GM19035 (cell line): ENCODE results near the gene GNG12.
A peak's percentile ranks its signal among the peaks of the same experiment; 100 is the strongest.

ENCODE experiments used
- ATAC-seq: cut with Tn5 transposase; IDR thresholded peaks from one replicate; pipeline ENCODE4 v1.9.1; 2021; ENCODE audit not compliant: unreplicated experiment

Gene GNG12

DNA sequence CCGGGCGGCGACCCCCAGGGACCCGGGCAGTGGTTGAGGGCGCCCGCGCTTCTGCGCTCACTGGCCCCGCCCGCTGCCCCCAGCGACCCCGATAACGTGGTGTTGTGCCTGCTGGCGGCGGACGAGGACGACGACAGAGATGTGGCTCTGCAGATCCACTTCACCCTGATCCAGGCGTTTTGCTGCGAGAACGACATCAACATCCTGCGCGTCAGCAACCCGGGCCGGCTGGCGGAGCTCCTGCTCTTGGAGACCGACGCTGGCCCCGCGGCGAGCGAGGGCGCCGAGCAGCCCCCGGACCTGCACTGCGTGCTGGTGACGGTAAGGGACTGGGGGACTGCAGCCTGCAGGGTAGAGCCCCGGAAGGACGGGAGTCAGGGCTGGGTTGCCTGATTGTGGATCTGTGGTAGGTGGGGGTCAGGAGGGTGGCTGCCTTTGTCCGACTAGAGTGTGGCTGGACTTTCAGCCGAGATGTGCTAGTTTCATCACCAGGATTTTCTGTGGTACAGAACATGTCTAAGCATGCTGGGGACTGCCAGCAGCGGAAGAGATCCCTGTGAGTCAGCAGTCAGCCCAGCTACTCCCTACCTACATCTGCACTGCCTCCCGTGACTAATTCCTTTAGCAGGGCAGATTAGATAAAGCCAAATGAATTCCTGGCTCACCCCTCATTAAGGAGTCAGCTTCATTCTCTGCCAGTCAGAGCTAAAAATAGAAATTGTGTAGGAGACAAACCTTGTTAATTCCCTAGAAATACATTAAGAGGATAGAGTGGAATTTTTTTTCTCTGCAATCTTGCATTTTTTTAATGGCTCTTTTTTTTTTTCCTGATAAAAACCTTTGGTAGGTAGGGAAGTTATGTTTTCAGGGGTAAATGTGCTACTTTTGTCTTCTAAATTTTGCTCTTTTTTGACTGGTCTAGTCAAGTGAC is 146.7 kb downstream of the GNG12 start:
- peak; percentile 19 for ATAC-seq

DNA sequence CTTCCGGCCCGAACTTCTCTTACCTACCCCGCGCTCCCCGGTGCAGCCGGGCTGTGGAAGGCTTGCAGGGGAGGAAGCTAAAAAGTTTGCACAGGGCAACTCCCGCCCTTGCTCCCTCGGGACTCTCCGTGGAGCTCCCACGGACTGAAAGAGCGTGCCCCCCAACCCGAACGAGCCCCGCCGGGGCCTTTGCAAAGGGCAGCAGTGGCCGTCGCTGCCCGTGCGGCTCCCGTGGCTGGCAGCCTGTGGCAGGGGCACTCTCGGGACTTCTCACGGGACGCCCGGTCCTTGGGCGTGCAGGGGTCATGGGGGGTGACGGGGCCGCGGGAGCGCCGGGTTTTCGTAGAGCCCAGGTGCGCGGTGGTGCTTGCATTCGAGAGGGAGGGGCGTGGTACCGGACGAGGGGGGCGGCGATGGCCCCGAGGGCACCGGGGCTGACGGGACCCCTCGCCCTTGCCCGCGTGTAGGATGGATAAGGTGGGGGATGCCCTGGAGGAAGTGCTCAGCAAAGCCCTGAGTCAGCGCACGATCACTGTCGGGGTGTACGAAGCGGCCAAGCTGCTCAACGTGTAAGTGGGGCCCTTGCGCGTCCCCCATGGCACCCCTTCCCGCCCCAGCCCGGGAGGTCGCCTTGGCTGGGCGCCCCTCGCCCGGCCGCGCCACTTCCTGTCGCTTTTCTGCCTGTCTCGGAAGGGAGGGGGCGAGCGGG is 147.6 kb downstream of the GNG12 start:
- ATAC-seq: peak; percentile 16

DNA sequence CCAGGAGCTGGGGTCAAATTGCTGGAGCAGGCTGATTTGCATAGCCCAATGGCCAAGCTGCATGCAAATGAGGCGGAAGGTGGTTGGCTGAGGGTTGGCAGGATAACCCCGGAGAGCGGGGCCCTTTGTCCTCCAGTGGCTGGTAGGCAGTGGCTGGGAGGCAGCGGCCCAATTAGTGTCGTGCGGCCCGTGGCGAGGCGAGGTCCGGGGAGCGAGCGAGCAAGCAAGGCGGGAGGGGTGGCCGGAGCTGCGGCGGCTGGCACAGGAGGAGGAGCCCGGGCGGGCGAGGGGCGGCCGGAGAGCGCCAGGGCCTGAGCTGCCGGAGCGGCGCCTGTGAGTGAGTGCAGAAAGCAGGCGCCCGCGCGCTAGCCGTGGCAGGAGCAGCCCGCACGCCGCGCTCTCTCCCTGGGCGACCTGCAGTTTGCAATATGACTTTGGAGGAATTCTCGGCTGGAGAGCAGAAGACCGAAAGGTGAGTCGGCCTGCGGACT is 148.2 kb downstream of the GNG12 start, which contains the start of gene GADD45A:
Gene GADD45A (plus strand): TSS at position 135 of the 491 bp plus-strand sequence. CDS start 294 bp downstream, at position 429.
- peak; percentile 88 for ATAC-seq

DNA sequence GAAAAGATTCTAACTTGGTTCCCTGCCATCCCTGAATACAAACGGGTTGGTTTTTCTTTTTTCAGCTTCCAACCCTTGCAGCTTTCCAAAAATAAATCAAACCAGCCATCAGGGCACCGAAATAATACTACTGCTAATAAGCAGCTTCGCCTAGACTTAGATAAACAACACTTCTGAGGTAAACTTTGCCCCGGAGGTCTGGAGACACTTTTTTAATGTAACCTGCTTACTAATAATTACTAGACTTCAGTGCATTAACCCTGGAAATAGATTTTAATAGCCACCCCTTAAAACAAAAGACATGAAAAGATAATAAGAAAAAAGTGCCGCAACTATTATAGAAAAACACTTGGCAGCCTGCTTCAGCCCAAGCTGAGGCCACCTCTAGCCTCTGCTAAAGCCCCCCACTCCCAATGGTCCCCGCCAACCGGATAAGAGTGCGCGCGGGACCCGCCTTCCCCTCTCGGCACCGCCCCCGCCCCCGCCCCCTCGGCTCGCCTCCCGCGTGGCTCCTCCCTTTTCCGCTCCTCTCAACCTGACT is 148.7 kb downstream of the GNG12 start:
- no peak for ATAC-seq

DNA sequence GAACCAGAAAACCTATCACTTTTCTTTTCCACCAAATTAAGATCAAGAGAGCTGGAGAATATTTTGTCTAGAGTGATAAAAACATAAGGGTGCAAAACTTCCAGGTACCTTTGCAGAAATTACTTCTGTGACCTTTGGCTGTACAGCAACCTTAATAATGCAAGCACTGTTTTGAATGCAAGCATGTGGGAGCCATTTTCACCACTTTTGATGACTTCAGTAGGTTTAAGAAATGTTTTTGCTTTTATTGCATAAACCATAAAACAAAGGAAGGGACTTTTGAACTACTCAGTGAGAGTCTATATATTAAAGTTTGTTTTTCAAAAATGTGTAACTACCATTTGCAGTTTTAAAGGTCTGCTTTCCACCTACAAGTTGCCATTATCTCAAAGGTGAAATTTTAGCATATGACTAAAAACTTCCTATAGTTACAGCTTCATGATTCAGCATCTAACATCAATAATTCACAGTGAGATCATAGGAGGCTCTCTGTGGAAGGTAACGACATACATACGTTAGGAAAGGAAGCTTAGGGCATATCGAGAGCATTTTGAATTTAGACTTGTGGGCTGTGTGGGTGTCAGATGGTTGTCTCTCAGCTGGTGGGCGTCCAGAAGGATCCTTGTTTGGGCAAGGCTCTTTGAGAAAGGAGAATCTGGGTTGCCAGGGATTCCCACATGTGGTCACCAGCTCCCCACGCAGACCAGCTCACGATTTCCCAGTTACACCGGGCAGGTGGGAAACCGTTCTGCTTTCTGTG is 149.3 kb downstream of the GNG12 start:
- no peak for ATAC-seq

DNA sequence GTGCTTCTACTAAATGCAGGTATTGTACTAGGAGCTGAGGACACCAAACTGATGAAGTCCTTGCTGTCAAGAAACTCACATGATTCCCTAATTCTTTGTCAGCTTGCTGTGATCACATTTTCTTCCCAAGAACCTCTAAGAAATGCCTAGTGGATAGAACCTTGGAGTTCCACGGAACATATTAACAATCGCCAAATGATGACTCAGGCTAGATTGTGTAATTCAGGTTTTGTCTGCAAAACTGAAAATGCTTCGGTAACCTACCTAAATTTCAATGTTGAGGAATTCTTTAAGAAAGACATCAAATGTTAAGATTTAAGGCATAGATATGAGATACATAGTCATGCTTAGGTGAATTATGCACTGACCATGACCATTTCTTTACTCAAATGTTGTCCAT is 150.0 kb downstream of the GNG12 start:
- ATAC-seq: no peak

DNA sequence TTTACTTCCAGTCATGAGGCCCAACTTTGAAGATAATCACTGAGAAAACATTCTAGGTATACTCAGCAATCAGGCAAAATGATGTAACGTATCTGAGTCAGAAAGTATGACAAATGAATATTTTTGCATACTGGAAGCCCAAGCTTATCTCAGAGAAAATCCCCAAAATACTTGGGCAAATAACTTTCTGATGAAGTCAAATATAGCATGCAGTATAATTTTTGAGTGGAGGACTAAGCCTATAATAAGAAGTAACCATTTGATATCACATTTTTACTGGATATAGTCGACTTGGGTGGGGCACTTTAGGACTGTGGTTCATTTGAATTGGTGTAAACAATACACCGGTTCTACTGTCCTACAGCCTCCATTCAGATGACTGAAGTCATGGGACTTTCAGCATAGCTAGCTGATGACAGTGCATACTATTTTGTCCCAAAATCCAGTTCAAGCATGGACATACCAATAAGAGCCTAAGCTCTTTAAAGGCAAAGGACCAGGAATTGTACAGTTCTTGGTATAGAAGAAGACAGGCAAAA is 150.5 kb downstream of the GNG12 start:
- ATAC-seq: no peak

DNA sequence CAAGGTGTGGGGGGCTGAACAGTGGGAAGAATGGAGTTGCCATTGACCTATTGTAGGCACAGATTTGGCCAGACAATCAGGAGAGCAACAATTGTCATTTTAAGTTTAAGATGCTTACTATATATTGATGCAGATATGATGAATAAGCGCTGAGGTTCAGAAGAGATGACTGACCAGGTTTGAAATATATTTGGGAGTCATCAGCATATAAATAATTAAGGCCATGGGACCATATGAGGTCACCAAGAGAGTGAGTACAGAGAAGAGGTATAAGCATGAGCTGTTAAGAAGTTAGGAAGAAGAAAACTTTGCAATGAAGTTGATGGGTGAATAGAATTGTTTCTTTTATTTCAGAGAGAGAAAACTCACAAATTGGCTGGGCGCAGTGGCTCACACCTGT is 152.8 kb downstream of the GNG12 start:
- no peak for ATAC-seq

DNA sequence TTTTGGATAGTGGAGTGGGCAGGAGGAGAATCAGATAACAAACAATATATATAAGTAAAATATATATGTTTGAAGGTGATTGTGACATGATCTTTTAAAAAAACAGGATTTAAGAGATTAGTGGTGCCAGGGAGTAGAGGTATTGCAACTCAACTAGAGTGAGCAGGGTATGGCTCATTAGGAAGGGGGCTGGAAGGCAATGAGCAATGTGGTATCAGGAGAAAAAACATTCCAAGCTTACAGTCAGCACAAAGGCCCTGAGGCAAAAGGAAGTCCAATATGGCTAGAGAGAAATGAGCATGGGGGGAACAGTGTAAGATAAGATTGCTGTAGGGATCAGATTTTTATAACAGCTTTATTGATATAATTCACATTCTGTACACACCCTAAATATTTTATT is 153.6 kb downstream of the GNG12 start:
- no peak for ATAC-seq

DNA sequence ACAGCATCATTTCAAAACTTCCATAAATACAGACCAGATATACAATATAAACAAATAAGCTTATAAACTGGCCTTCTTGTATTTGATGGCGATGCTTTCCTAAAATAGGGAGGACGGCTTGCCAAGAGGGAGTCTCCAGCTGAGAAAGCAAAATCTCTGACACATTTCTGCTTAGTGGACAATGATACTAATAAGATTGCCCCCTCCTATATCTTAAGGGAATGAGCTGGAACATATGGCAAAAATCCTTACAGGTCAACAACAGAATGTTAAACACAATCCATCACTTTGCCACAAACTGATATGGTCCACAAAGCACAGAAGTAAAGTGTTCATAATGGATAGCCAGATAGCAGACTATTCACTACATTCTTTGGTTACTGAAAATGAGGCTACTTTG is 155.3 kb downstream of the GNG12 start:
- no peak for ATAC-seq

DNA sequence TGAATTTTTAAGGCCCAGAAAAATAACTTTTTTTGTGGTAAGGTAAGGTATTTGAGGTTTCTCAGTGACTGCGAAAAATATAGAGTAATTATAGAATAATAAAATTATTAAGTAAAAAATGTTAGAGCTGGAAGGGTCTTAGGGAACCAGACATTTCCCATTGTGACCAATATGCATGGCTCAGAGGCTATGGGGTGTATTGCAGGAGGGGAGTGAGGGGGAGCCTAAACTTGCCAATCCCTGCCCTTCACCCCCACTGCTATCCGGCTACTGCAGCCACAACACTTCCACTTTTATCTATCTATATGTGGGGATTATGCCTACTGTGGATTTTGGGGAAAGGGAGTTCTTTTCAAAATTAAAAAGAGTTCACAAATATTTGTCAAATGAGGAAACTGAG is 155.9 kb downstream of the GNG12 start:
- ATAC-seq: no peak

DNA sequence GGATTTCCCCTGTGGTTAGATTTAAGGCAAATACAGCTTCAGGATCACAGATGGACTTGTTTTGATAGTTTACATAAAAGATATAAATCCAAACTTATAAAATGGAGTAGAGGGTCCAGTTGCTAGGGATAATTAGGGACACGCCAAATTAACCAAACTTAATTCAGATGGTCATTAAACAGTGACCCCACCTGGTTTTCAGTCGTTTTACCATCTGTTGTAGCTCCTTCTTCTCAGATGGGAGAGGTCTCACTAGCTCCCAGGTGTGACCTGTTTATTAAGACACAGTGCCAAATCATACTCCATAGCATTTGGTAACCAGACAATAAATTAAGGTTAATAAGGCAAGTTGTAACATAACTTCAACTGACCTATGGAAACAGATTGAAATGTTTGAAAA is 156.3 kb downstream of the GNG12 start:
- ATAC-seq: no peak

DNA sequence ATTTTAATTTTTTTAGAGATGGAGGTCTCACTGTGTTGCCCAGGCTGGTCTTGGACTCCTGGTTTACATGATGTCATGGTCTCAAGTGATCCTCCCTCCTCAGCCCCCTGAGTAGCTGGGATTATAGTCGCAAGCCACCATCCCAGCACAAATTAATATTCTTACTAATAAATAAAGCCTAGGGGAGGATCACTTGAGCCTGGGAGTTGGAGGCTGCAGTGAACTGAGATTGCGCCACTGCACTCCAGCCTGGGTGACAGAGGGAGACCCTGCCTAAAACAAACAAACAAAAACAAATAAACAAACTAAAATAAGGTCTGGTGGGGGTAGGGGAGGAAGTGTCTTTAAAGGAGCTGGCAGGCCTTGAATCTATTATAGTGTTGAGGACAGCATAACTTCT is 157.0 kb downstream of the GNG12 start:
- ATAC-seq: no peak

DNA sequence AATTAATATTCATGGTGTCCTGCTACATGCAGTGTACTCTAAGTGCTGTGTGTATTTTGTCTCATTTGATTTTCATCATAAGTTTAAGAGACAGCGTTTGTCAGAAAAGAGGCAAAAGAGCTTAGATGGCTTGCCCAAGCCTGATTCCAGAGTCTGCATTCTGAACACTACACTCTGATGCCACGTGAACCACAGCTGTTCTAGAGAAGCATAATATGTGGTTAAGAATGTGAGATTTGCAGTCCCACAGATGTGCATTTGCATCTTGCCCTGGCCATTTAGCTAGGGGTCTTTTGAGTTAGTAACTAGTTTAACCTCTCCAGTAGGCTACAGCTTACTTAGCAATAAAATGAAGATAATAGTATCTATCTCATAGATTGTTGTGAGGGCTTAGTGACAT is 157.5 kb downstream of the GNG12 start:
- peak; percentile 86 for ATAC-seq

DNA sequence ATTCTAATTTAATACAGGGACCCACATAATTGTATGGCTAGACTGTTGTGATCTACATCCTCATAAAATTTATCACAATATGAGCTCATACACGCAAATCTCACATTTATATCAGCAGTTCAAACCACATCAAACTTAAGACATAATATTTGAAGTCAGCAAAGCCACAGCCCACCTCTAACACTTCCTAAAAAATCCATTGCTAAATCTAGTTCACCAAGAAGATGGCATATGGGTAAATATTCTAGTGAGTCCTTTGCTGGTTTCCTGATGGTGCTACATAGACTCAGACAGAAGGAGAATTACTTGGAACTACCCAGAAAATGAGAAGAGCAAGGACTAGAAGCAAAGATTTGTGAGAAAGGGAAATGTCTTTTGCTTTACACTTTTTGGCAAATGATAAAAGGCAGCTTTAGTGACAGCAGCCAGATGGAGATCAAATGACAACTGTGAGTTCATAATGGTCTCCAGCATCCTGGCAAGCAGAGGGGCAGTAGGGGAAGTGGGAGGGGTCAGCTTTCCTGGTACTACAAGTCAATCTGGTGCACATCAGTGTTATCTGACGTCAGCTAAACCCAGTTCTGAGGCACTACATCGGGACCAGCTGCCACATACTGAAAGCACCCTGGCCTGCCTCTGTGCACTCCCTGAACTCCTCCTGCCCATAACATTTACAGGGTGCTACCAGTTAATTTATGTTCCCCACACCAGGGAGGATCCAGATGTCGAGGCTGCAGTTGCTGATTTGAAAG is 158.8 kb downstream of the GNG12 start:
- ATAC-seq: no peak

DNA sequence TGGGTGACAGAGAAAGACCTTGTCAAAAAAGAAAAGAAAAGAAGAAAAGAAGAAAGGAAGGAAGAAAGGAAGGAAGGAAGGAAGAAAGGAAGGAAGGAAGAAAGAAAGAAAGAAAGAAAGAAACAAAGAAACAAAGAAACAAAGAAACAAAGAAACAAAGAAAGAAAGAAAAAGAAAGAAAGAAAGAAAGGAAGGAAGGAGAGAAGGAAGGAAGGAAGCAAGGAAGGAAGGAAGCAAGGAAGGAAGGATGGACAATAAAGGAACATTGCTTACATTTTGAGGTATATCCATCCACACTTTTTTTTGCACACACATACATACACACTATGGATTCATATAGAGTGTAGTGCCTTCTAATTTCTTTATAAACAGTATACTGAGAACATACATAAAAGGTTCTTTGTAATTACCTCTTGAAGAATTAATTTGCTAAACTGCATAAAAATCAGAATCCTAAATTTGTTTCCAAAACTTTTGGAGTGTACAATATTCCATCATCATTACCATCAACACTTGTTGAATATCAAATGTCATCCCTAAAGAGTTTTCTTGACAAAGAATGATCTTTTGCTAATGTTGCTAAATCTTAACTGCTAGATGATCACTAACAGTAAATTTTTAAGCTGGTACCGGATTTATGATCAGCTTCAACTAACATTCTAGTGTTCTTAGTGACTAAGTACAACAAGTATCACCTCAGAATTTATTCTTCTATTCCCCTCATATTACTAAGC is 159.6 kb downstream of the GNG12 start:
- ATAC-seq: no peak

DNA sequence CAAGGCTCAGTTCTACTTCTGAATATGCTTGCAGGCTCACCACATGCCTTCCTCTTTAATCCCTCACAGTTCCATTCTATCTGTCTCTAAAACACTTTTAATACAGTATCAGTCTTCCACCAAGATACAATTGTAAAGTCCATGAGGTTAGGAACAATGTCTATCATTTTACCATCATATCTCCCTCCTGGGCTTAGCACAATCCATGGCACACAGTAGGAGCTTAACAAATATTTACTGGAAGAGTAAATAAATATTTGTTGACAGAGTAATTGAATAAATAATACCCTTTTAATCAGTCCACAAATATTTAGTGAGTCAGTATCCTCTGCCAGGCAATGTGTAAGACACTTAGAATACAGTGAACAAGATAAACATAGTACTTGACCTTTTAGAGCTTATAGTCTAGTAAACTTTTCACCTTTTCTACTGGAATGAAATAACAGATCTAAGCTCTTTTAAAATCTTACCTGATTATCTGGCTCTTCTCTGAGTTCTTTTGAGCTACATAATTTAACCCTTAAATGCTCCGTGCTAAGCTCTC is 160.9 kb downstream of the GNG12 start:
- ATAC-seq: no peak

DNA sequence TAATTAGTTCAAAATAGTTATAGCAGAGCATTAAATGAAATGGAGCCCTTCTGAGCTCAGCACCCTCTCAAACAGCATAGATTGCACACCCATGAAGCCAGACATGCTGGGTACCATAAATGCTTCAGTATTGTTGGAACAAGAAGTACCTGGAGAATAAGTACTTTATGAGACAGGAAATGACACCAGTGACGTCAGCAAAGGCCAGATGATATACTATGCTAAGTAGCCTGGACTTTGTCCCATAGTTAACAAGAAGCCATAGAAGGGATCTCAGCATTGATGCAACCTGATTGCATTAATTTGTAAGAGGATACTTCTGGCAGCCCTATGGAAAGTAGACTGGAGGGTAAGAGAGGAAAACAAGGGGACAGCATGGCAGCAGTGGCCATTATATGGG is 164.6 kb downstream of the GNG12 start:
- ATAC-seq: no peak

DNA sequence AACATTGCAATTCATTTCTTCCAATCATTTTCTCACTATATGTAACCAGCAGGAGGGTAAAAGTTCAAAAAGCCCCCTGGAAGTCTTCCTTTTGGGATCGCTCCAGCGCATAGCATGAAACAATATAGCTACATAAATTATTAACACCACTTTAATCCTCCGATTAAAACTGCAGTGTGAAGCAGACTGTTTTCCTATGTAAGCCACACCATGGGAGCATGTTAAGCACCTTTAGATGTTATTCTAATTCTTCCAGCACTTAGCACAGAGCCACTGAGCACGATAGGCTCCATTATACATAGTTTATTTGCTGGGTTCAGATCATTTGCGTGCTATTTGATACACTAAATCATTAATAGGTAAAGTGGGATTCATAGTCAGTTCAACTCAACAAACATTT is 166.6 kb downstream of the GNG12 start:
- no peak for ATAC-seq
